Heart left ventricle (tissue), 13 donors: ENCODE measurements around the gene ISM1.

ENCODE experiments used
- POLR2A ChIP-seq, 2 donors: fragments of 450-650 bp; IDR thresholded peaks; one replicate each; pipeline ENCODE4 v1.6.1; 2017; ENCODE audit warnings: antibody characterized with exemption in 2 of 2, mild to moderate bottlenecking in 2 of 2, moderate library complexity in 2 of 2
- TF ChIP-seq, protein P1 (sequence below), 12 donors: fragments of 200-600 bp; sonication (generic) in 4 of 12; IDR thresholded peaks; one replicate each; pipeline versions ENCODE4 v1.5.0 to v1.8.0; 2018 to 2022; ENCODE audit warnings: antibody characterized with exemption in 12 of 12, mild to moderate bottlenecking in 5 of 12
- donor health status: ischemic (EF 13 %, LVEDD 7.1; RV severe dilation, severe dysfunction).
- donor health status: DM: no; HTN: yes; CAD: no.
- donor health status: DM: no; HTN: no; CAD: no.
- donor health status: ischemic (EF 25% LVEDD 6.9; RV normal size, moderate dysfunction).
- donor health status: ischemic (EF 25% LVEDD 5.7; RV mildly dilated, moderate dysfunction).
- donor health status: ischemic (EF 35%, LVEDD 5.7; RV mildly dilated, moderate dysfunction).
- donor health status: nonischemic (EF 11% LVEDD 7.7; RV severe dilation, severe dysfunction).
- donor health status: DM: yes; HTN: yes; CAD: no.
- donor health status: PGD.
- donor health status: ischemic (EF 29% LVEDD 5.4; RV normal size, mild dysfunction).
- donor health status: nonischemic (EF 23%, LVEDD 6.1; RV moderate dilation, normal function).

DNA sequence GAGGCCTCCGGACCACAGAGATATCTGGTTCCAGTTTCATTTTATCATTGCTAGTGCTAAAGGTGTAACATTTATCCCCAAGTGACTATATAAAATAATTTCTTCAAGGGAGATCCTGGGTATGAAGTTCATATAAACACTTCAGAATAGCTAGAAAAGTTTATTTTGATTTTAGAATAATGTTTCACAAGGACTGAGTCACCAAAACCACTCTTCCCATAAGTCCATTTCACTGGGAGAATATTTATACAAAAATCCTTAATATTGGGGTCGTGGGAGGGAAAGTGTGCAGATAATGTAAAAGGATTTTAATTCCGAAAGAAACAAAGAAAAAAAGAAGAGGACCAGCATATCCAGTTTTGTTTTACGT lies 128.1 kb downstream of the ISM1 start:
- TF ChIP-seq, protein P1, sequence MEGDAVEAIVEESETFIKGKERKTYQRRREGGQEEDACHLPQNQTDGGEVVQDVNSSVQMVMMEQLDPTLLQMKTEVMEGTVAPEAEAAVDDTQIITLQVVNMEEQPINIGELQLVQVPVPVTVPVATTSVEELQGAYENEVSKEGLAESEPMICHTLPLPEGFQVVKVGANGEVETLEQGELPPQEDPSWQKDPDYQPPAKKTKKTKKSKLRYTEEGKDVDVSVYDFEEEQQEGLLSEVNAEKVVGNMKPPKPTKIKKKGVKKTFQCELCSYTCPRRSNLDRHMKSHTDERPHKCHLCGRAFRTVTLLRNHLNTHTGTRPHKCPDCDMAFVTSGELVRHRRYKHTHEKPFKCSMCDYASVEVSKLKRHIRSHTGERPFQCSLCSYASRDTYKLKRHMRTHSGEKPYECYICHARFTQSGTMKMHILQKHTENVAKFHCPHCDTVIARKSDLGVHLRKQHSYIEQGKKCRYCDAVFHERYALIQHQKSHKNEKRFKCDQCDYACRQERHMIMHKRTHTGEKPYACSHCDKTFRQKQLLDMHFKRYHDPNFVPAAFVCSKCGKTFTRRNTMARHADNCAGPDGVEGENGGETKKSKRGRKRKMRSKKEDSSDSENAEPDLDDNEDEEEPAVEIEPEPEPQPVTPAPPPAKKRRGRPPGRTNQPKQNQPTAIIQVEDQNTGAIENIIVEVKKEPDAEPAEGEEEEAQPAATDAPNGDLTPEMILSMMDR (IDR thresholded peaks at IDR 0.05): no peak
- TF ChIP-seq POLR2A (IDR thresholded peaks at IDR 0.05): no peak
